Spleen (tissue), 7 donors: ENCODE results near the gene HNRNPDL.

Experiments used
- POLR2A ChIP-seq, 3 donors: fragments of 450-650 bp; IDR thresholded peaks; one replicate each; pipeline ENCODE4 v1.5.1; 2017; ENCODE audit warnings: antibody characterized with exemption in 3 of 3, mild to moderate bottlenecking in 1 of 3
- POLR2AphosphoS5 ChIP-seq, 3 donors: sonication (generic); formaldehyde crosslinking; IDR thresholded peaks; one replicate each; pipeline ENCODE4 v1.5.1; 2017; ENCODE audit warnings: antibody characterized with exemption in 3 of 3
- TF ChIP-seq, protein P1 (sequence below), 11 experiments: fragments of 200-600 bp in 7 of 11; fragments of 450-650 bp in 4 of 11; sonication (generic) in 4 of 11; IDR thresholded peaks in 8 of 11; conservative IDR thresholded peaks in 3 of 11; 1 replicate in 7 of 11; 2 replicates in 4 of 11; pipeline versions ENCODE4 v1.4.0 to v1.8.0; 2016 to 2021; ENCODE audit warnings: antibody characterized with exemption in 11 of 11, inconsistent platforms in 4 of 11, mild to moderate bottlenecking in 1 of 11
- donor health status: DM: no; HTN: no; CAD: no; lungs with moderate emphysema.
- donor health status: DM: no; HTN: no; CAD: no.
- donor health status: DM: no; HTN: no; CAD: no.

DNA sequence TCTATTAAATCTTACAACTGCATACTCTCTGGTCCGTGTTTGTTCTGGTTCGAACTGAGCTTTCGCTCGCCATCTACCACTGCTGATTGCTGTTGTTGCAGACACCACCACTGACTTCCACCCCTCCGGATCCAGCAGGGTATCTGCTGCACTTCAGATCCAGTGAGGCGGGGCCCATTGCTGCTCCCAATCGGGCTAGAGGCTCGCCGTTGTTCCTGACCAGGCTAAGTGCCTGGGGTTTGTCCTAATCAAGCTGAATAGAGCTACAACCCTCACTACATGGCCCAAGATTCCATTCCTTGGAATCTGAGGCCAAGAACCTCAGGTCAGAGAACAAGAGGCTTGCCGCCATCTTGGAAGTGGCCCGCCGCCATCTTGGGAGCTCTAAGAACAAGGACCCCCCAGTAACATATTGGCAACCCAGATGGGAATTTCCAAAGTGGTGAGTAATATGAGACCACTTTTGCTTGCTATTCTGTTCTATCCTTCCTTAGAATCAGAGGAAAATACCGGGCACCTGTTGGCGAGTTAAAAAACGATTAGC, 43.4 kb upstream of the HNRNPDL start:
- no peak for TF ChIP-seq POLR2A (IDR thresholded peaks at IDR 0.05)
- TF ChIP-seq, protein P1, sequence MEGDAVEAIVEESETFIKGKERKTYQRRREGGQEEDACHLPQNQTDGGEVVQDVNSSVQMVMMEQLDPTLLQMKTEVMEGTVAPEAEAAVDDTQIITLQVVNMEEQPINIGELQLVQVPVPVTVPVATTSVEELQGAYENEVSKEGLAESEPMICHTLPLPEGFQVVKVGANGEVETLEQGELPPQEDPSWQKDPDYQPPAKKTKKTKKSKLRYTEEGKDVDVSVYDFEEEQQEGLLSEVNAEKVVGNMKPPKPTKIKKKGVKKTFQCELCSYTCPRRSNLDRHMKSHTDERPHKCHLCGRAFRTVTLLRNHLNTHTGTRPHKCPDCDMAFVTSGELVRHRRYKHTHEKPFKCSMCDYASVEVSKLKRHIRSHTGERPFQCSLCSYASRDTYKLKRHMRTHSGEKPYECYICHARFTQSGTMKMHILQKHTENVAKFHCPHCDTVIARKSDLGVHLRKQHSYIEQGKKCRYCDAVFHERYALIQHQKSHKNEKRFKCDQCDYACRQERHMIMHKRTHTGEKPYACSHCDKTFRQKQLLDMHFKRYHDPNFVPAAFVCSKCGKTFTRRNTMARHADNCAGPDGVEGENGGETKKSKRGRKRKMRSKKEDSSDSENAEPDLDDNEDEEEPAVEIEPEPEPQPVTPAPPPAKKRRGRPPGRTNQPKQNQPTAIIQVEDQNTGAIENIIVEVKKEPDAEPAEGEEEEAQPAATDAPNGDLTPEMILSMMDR (IDR thresholded peaks at IDR 0.05 in 8 of 11, conservative IDR thresholded peaks at IDR 0.05 in 3 of 11): no peak
- TF ChIP-seq POLR2AphosphoS5 (IDR thresholded peaks at IDR 0.05): no peak
